GM18951 (cell line): ENCODE measurements around the gene PHF20.
"Not testable (repeated sequence)": the region's sequence is repeated elsewhere in the genome, so short reads cannot be mapped to it uniquely, and the experiment has no call there.

Experiments
- POLR2A ChIP-seq: IDR thresholded peaks from 4 replicates; pipeline ENCODE4 v1.6.1; 2011; ENCODE audit warnings: mild to moderate bottlenecking; ENCODE audit not compliant: insufficient read length, insufficient read depth; ENCODE audit errors: extremely low read depth
- in situ Hi-C: fragments of 300-500 bp; cut with MboI; formaldehyde crosslinking; loops from one replicate; pipeline ENCODE4 v1.12.0; 2022; ENCODE audit warnings: low sequenced_read_pairs, mixed read lengths, inconsistent platforms; ENCODE audit not compliant: unreplicated experiment

The PHF20 gene

DNA sequence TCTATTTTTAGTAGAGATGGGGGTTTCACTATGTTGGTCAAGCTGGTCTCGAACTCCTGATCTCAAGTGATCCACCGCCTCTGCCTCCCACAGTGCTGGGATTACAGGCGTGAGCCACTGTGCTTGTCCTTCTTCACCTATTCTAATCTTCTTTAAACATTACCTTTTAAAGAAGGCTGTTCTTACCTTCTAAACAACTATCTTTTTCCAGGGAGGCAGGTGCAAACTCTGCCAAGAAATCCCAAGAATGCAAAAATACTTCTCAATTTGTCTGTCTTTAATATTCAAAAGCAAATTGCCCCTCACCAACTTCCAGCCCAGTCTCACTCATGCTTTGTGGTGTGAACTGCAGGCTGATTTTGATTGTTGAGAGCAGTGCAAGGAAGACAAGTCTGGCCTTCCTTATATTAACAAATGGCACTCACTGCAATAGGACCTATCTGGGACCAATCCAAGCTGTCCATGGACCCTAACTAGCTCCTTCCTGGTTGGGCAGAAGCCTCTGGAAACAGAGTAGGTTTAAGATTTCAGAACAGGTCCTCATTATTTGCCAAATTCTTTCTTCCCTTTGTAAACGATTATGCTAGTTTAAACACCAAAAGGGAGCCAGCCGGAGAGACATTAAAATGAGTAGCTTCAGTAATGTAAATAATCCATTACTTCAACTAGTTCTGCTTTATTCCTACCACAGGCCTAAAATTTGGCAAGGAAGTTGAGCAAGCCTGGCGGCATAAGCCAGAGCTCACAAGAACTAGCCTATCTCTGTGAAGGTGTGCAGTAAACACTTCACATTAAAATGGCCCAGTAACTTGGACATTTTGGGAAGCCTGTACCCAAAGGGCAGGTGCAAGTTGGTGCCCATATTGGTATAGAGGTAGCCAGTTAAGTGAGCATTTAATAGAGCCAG, 180.9 kb downstream of the PHF20 start:
- TF ChIP-seq POLR2A = no peak
- in situ Hi-C loops = no loop called here

DNA sequence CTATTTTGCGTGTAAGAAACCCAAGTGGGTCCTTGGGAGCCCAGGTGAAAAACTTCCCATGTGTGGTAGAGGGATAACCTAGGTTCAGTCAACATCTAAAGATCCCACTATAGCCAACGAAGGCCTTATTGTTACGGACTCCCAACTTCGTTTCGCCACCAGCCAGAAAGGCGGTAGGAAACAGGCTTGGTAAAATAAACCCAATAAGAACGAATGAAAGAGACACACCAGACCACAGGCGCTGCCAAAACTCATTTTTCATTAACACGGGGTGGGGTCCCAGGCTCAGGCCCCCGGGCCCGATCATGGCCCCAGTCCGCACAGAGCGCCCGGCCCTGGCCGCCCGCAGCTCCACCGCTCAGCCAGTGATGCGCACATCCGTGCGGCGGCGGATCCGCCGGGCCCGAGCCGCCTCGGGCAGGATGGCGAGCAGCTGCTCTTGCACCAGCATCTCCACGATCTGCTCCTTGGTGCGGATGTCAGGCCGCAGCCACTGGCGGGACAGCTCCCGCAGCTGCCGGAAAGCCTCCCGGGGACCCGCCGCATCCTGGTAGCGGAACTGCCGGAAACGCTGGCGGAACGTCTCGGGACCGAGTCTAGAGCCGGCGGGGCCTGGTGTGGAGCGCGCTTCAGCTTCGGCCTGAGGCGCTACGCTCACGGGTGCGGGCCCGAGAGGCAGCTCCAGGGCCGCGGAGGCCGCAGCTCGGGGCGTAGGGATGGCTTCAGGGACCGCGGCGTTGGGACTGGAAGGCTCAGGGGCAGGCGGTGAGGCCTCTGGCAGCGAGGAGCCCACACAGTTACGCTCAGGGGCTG, 181.8 kb downstream of the PHF20 start:
- in situ Hi-C loops = no loop called here
- TF ChIP-seq POLR2A = no peak

- in situ Hi-C loops = no loop called here
- TF ChIP-seq POLR2A = peak; percentile 92
Measured at GRCh38 chr20:35954200-35954906, 182.5 kb downstream of the PHF20 start, which contains the start of gene SCAND1. Gene SCAND1 (minus strand): TSS chr20:35954502. CDS start chr20:35954284, 218 bp downstream.

DNA sequence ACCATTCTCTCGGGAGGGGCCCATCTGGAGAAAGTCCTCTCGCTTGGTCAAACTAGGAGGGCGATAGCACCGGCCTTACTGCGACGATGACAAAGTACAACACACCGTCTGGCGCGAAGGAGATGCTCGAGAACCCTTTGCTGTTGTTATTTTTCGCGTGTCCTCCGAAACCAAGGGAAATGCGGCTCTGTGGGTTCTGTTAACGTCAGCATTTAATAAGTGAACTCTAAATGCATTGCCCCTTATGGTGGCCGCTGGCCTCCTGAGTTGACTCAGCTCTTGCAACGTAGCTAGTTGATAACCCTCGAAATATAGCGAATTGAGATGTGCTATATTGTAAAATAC, 183.1 kb downstream of the PHF20 start:
- in situ Hi-C loops = no loop called here
- TF ChIP-seq POLR2A = no peak

- TF ChIP-seq POLR2A = no peak
- in situ Hi-C loops = no loop called here
Measured at GRCh38 chr20:35956616-35957015, 184.8 kb downstream of the PHF20 start.

DNA sequence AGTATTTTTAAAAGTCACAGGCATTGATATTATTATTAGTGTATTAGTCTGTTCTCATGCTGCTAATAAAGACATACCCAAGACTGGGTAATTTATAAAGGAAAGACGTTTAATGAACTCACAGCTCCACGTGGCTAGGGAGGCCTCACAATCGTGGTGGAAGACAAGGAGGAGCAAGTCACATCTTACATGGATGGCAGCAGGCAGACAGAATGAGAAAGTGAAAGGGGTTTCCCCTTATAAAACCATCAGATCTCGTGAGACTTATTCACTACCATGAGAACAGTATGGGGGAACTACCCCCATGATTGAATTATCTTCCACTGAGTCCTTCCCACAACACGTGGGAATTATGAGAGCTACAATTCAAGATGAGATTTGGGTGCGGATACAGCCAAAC, 187.5 kb downstream of the PHF20 start:
- in situ Hi-C loops = not testable (repeated sequence)

DNA sequence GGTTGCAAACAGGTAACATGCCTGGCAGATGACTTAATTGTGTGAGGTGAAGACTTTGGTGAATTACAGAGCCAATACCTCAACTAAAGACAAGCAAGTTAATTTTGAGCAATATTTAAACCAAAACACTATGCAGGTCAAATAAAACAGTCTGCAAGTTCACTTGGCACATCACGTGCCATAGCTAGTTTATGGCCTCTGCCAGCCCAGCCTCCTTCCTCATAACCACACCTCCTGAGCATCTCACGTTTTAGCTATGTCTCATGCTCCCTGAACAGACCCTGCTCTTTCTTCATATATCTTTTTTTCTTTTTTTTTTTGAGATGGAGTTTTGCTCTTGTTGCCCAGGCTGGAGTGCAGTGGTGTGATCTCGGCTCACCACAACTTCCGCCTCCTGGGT, 192.1 kb downstream of the PHF20 start:
- in situ Hi-C loops = no loop called here
- TF ChIP-seq POLR2A = no peak

- TF ChIP-seq POLR2A = no peak
- in situ Hi-C loops = no loop called here
Measured at GRCh38 chr20:35967979-35968640, 196.3 kb downstream of the PHF20 start, which contains the start of gene CNBD2. Gene CNBD2 (plus strand): TSS chr20:35968590. CDS start chr20:35968763, 173 bp downstream.

DNA sequence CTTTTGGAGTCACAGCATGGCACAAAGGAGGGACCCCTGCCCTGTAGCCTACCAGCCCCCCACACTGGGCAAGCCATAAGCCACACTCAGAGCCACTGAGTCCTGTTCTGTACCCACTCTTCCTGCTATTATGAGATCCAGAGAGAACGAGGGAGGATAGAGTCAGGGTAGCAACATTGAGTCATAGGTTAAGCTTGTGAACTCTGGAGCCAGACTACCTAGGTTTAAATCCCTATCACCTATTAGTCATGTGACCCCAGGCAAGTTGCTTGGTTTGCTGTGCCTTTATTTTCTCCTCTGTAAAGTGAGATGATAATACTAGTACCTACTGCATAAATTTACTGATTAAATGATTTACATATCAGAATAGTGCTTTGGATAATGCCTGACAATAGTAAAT, 197.1 kb downstream of the PHF20 start:
- no peak for TF ChIP-seq POLR2A
- in situ Hi-C loops = no loop called here

DNA sequence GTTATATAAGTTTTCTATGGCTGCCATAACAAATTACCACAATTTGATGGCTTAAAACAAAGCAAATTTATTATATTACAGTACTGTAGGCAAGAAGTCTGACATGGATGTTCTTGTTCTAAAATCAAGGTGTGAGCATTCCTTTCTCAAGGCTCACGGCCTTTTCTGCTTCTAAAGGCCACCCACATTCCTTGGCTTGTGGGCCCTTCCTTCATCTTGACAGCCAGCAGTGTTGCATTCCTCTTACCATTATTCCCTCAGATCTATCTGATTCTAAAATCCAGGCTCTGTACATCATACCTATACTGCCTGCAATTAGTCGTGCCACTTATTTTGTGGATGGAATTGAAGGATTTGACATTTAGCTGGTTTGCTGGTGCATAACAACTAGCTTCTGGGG, 200.2 kb downstream of the PHF20 start:
- in situ Hi-C loops = no loop called here

GRCh38 chr20:35972462-35972861, 200.6 kb downstream of the PHF20 start:
- in situ Hi-C loops = no loop called here
- no peak for TF ChIP-seq POLR2A

More for the DNA sequence above, 200.2 kb downstream of the PHF20 start:
- TF ChIP-seq POLR2A = no peak

DNA sequence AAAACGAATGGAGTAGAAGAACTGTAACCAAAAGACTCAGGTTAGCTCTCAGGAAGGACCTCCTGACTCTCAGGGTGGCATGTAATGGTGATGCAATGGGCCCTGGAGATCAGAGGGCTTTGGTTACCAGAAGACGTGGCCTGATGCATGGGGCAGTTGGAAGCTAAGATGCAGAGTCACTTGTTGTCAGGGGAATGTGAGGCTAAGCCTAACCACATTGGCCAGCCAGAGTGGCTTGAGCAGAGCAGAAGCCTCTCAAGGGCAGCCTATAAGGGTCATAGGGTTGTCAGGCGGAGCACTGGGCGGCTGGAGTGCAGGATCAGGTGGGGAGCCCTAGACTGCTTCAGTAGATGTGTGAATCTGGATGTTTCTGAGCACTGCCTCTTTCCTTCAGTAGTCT, 202.4 kb downstream of the PHF20 start:
- in situ Hi-C loops = no loop called here

More for the DNA sequence above, 202.4 kb downstream of the PHF20 start:
- TF ChIP-seq POLR2A = no peak
